HepG2 (cell line): Measurements from ENCODE around the gene SAE1. TPM values are rescaled to one million over a fixed set of nuclear protein-coding genes. Genes with fewer than 3 reads are reported as not detected.

Experiments used
- ARNTL ChIP-seq: sonication (generic); formaldehyde crosslinking; IDR thresholded peaks from 2 replicates; pipeline ENCODE4 v1.4.0; 2020; ENCODE audit warnings: mild to moderate bottlenecking, missing genetic modification reagents
- CENPBD1 ChIP-seq: sonication (generic); formaldehyde crosslinking; IDR thresholded peaks from 2 replicates; pipeline ENCODE4 v1.8.0; 2022; ENCODE audit warnings: missing genetic modification reagents, low read depth, mild to moderate bottlenecking, borderline replicate concordance
- HOXA5 ChIP-seq: sonication (generic); formaldehyde crosslinking; IDR thresholded peaks from 2 replicates; pipeline ENCODE4 v1.4.0; 2020; ENCODE audit warnings: missing genetic modification reagents
- HOXA7 ChIP-seq: sonication (generic); formaldehyde crosslinking; IDR thresholded peaks from 2 replicates; pipeline ENCODE4 v1.8.1; 2022; ENCODE audit warnings: mild to moderate bottlenecking, missing genetic modification reagents, moderate library complexity
- HOXA9 ChIP-seq: sonication (generic); formaldehyde crosslinking; IDR thresholded peaks from 2 replicates; pipeline ENCODE4 v1.8.1; 2022; ENCODE audit warnings: missing genetic modification reagents, mild to moderate bottlenecking, moderate library complexity, borderline replicate concordance
- IKZF1 ChIP-seq: fragments of 450-650 bp; IDR thresholded peaks from 2 replicates; pipeline ENCODE4 v1.7.1; 2016
- MTF2 ChIP-seq: sonication (generic); formaldehyde crosslinking; IDR thresholded peaks from 2 replicates; pipeline ENCODE4 v1.5.0; 2020; ENCODE audit warnings: missing genetic modification reagents, borderline replicate concordance
- RFXAP ChIP-seq: sonication (generic); formaldehyde crosslinking; IDR thresholded peaks from 2 replicates; pipeline ENCODE4 v1.4.0; 2020; ENCODE audit warnings: missing genetic modification reagents, borderline replicate concordance
- SIX4 ChIP-seq: sonication (generic); formaldehyde crosslinking; IDR thresholded peaks from 2 replicates; pipeline ENCODE4 v1.4.0; 2020; ENCODE audit warnings: missing genetic modification reagents
- SRSF1 ChIP-seq: fragments of 200-400 bp; formaldehyde crosslinking; optimal IDR thresholded peaks from 2 replicates; pipeline ENCODE3; 2017; ENCODE audit warnings: mild to moderate bottlenecking, low read depth, low read length, moderate library complexity
- TGIF2 ChIP-seq: IDR thresholded peaks from 2 replicates; pipeline ENCODE4 v1.6.1; 2016; ENCODE audit warnings: control low read depth, missing compliant biosample characterization
- ZFP36 ChIP-seq: fragments of 150-350 bp; IDR thresholded peaks from 2 replicates; pipeline ENCODE4 v1.6.1; 2018; ENCODE audit warnings: borderline replicate concordance, low read length, low read depth; ENCODE audit not compliant: partially characterized antibody
- ZNF225 ChIP-seq: sonication (generic); formaldehyde crosslinking; IDR thresholded peaks from 2 replicates; pipeline ENCODE4 v1.4.0; 2020; ENCODE audit warnings: mild to moderate bottlenecking, missing genetic modification reagents
- ZNF264 ChIP-seq: sonication (generic); formaldehyde crosslinking; IDR thresholded peaks from 2 replicates; pipeline ENCODE4 v1.4.0; 2020; ENCODE audit warnings: missing genetic modification reagents
- polyA plus RNA-seq, 8 experiments: library from polyadenylated mRNA; depleted of rRNA in 3 of 8; stranded (reverse) in 7 of 8; unstranded in 1 of 8; fragments of >200 nt; fragmentation: Illumina TruSeq in 4 of 8; extraction: Trizol in 4 of 8; gene quantifications; 2 replicates each; pipeline versions ENCODE4 v1.2.1 to v1.2.3, GENCODE V29; 2011 to 2016; ENCODE audit warnings: low read depth in 4 of 8, missing spikeins in 1 of 8, mixed read lengths in 1 of 8; ENCODE audit not compliant: insufficient read depth in 1 of 8
- total RNA-seq, 5 experiments: library from RNA; depleted of rRNA; stranded (reverse); fragments of >200 nt; fragmentation: Illumina TruSeq; extraction: Trizol; gene quantifications; 2 replicates each; pipeline ENCODE4 v1.2.3, GENCODE V29; 2016; ENCODE audit warnings: low read depth in 1 of 5
- TF ChIP-seq, protein P1 (sequence below): sonication (generic); formaldehyde crosslinking; IDR thresholded peaks from 2 replicates; pipeline ENCODE4 v1.4.0; 2020; ENCODE audit warnings: mild to moderate bottlenecking, missing genetic modification reagents
- TF ChIP-seq, protein P2 (sequence below): sonication (generic); formaldehyde crosslinking; IDR thresholded peaks from 2 replicates; pipeline ENCODE4 v1.8.0; 2022; ENCODE audit warnings: missing genetic modification reagents, mild to moderate bottlenecking, moderate library complexity, borderline replicate concordance
- TF ChIP-seq, protein P3 (sequence below): sonication (generic); formaldehyde crosslinking; IDR thresholded peaks from 2 replicates; pipeline ENCODE4 v1.4.0; 2020; ENCODE audit warnings: mild to moderate bottlenecking, missing genetic modification reagents

The SAE1 gene
- total and polyA plus RNA-seq, 2 of the 13 experiments (the other 11 are each of a cell fraction or from before 2014, with no cell fraction given) = 87.6 to 197 TPM

DNA sequence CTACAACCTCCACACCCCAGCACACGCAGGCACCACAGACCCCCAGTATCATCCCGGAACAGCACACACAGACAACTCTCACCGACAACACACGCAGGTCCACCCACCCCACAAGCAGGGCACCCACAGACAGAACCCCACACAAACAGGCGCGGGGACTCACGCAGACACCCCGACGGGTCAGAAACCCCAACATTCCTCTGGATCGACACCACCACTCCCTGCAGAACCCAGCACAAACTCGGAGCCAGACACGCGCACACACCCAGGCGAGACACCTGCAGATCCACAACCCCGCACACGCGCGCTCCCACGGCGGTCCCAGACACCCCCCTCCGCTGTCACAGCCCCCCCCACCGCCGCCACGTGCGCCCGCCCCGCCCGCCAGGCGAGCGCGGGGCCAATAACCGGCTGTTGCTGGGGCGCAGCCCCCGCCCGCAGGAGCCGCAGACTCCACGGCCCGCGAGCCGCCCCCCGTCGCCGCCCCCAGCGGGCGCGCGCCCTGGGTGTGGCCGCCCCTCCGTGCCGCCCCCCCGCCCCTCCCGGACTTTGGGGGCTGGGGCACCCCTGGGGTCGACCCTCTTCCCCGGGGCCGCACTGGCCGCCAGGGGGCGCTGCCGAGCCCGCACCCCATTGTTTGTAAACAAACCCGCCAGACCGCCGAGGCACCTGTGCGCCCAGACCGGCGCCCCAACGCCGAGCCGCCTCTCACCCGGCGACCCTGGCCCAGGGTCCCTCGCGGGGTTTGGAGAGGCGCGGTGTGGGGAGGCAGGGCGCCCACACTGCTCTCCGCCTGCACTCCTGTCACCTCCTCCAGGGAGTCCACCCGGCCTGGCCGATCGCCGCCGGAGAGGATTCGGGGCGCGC, 99.7 kb downstream of the SAE1 start (continued):
- TF ChIP-seq, protein P1, sequence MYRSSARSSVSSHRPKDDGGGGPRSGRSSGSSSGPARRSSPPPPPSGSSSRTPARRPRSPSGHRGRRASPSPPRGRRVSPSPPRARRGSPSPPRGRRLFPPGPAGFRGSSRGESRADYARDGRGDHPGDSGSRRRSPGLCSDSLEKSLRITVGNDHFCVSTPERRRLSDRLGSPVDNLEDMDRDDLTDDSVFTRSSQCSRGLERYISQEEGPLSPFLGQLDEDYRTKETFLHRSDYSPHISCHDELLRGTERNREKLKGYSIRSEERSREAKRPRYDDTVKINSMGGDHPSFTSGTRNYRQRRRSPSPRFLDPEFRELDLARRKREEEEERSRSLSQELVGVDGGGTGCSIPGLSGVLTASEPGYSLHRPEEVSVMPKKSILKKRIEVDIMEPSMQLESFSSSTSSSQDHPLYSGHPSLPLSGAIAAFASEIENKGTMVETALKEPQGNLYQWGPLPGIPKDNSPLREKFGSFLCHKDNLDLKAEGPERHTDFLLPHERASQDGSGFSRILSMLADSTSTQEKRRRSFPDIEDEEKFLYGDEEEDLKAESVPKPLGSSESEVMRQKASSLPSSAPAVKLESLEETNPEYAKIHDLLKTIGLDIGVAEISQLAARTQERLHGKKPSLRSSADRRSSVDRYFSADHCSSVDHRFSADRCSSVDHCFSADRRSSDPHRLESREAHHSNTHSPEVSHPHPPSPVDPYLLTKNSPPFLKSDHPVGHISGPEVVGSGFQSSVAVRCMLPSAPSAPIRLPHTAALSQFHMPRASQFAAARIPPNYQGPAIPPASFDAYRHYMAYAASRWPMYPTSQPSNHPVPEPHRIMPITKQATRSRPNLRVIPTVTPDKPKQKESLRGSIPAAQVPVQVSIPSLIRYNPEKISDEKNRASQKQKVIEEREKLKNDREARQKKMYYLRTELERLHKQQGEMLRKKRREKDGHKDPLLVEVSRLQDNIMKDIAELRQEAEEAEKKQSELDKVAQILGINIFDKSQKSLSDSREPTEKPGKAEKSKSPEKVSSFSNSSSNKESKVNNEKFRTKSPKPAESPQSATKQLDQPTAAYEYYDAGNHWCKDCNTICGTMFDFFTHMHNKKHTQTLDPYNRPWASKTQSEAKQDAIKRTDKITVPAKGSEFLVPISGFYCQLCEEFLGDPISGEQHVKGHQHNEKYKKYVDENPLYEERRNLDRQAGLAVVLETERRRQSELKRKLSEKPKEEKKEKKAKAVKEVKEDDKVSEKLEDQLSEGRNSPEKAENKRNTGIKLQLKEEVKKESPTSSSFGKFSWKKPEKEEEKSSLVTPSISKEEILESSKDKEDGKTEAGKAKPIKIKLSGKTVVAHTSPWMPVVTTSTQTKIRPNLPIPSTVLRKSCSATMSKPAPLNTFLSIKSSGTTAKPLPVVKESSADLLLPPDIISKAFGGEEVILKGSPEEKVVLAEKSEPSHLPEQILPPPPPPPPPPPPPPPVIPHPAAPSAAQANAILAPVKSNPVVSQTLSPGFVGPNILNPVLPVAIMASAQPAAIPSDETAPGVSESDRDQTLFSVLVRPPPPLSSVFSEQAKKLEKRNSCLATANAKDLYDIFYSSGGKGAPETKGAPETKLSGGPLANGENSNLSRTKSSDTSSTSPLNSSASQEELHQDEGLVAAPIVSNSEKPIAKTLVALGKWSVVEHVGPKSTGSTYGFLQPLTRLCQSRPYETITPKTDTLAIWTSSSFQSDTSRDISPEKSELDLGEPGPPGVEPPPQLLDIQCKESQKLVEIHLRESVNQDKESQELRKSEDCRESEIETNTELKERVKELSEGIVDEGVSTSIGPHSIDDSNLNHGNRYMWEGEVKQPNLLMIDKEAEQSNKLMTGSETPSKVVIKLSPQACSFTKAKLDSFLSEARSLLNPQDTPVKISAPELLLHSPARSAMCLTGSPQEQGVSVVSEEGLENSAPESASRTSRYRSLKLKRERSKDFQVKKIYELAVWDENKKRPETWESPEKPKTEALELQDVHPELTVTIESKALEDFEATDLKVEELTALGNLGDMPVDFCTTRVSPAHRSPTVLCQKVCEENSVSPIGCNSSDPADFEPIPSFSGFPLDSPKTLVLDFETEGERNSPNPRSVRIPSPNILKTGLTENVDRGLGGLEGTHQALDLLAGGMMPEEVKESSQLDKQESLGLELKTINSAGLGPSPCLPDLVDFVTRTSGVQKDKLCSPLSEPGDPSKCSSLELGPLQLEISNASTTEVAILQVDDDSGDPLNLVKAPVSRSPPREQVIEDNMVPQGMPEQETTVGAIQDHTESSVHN (CRISPR knock-in tag) = no peak
- TF ChIP-seq SIX4 (CRISPR knock-in tag) (no peak), ZNF225 (CRISPR knock-in tag) (0 out of 2 replicates have a peak, but pooled peaks have one; percentile 36), SRSF1 (peak; percentile 68), HOXA7 (CRISPR knock-in tag) (no peak), ZFP36 (peak; percentile 89), MTF2 (no peak), HOXA9 (CRISPR knock-in tag) (no peak), ZNF264 (CRISPR knock-in tag) (no peak), TGIF2 (no peak), CENPBD1 (CRISPR knock-in tag) (no peak), RFXAP (CRISPR knock-in tag) (peak; percentile 89), HOXA5 (no peak), IKZF1 (no peak), ARNTL (no peak)
- TF ChIP-seq, protein P2, sequence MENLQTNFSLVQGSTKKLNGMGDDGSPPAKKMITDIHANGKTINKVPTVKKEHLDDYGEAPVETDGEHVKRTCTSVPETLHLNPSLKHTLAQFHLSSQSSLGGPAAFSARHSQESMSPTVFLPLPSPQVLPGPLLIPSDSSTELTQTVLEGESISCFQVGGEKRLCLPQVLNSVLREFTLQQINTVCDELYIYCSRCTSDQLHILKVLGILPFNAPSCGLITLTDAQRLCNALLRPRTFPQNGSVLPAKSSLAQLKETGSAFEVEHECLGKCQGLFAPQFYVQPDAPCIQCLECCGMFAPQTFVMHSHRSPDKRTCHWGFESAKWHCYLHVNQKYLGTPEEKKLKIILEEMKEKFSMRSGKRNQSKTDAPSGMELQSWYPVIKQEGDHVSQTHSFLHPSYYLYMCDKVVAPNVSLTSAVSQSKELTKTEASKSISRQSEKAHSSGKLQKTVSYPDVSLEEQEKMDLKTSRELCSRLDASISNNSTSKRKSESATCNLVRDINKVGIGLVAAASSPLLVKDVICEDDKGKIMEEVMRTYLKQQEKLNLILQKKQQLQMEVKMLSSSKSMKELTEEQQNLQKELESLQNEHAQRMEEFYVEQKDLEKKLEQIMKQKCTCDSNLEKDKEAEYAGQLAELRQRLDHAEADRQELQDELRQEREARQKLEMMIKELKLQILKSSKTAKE (CRISPR knock-in tag) = no peak
- TF ChIP-seq, protein P3, sequence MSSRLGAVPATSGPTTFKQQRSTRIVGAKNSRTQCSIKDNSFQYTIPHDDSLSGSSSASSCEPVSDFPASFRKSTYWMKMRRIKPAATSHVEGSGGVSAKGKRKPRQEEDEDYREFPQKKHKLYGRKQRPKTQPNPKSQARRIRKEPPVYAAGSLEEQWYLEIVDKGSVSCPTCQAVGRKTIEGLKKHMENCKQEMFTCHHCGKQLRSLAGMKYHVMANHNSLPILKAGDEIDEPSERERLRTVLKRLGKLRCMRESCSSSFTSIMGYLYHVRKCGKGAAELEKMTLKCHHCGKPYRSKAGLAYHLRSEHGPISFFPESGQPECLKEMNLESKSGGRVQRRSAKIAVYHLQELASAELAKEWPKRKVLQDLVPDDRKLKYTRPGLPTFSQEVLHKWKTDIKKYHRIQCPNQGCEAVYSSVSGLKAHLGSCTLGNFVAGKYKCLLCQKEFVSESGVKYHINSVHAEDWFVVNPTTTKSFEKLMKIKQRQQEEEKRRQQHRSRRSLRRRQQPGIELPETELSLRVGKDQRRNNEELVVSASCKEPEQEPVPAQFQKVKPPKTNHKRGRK (CRISPR knock-in tag) = no peak
